IPS-18c (cell line): ENCODE results near the gene THRSP.
"Not testable (repeated sequence)": the region's sequence is repeated elsewhere in the genome, so short reads cannot be mapped to it uniquely, and the experiment has no call there.

ENCODE experiments used
- H3K4me3 ChIP-seq: 2 replicates; pipeline ENCODE4 v1.7.0; 2013; ENCODE audit warnings: low read depth, mild to moderate bottlenecking, low read length, moderate library complexity; ENCODE audit not compliant: insufficient read depth
- H3K9me3 ChIP-seq: one replicate; pipeline ENCODE4 v1.6.1; 2013; ENCODE audit warnings: mild to moderate bottlenecking, low read length, moderate library complexity; ENCODE audit not compliant: control insufficient read depth, insufficient read depth

Gene THRSP

DNA sequence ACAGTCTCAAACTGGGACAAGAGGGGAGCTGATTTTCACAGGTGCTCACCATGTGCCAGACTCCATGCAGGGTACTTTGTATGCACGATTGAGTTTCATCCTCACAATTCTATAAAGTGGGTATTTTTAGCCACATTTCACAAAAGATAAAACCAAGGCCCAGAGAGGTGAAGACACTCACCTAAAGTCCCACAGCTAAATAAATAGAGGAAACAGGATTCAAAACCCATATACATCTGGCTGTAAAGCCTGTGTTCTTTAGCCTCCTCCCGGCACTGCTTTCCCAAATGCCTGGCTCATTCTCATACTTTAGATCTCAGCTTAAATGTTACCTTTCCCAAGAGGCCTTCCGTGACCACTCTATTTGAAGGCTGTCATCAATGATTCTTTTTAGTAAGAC lies 27.3 kb upstream of the THRSP start:
- H3K4me3 ChIP-seq = no peak overlapping the region
- H3K9me3 ChIP-seq = no peaks in the 10 kb centered on the region

DNA sequence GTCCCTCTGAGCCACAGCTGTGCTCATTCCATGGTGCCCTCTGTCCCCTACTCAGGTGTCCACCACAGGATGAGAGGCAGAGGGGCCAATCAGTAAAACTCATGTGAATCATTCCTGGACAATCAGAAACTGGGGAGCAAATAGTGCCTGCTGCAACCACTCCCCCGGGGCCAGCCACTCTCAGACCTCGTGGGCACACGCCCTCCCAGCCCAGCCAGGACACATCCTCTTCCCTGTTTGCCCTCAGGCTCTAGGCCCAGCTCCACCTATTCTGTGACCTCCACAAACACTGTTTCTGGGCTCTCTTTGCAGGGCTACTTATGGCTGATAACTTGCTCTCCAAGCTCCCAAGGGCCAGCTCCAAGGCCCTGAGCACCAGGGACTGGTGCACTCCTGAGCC lies 26.6 kb upstream of the THRSP start:
- Histone ChIP-seq H3K4me3 (no peak overlapping the region), H3K9me3 (no peaks in the 10 kb centered on the region)

GRCh38 chr11:78037825-78038620 lies 25.6 kb upstream of the THRSP start:
- H3K4me3 ChIP-seq = no peak overlapping the region

DNA sequence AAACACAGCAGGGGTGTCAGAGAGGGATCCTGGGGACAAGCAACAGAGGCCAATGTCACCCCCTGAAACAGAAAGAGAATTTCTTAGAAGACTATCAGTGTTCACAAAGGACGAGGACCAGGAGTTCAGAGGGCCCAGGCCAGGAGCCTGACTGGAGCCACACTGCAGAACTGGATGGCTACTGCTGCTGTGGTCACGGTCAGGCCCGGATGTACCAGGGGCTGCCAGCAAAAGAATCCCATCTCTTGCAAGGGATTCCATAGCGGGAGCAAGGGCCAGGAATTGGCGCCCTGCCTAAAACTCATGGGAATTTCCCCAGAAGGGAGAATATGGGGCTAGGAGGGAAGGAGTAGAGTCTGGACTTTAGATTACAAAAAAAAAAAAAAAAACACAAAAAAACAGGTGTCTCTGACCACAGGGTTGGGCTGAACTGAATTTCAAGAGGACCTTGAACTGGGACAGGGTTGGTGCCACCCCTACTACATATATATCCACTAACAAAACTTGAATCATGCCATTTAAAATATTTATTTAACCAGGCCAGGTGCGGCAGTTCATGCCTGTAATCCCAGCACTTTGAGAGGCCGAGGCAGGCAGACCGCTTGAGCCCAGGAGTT lies 24.9 kb upstream of the THRSP start:
- H3K4me3 ChIP-seq = no peak overlapping the region

More at GRCh38 chr11:78037825-78038620, 25.6 kb upstream of the THRSP start:
- no peaks in the 10 kb centered on the region for H3K9me3 ChIP-seq

GRCh38 chr11:78039391-78039918 lies 24.2 kb upstream of the THRSP start:
- Histone ChIP-seq H3K4me3 (no peak overlapping the region), H3K9me3 (peaks cover 2% of the 10 kb centered on the region)

More for the DNA sequence above, 24.9 kb upstream of the THRSP start:
- peaks cover 2% of the 10 kb centered on the region for H3K9me3 ChIP-seq

- Histone ChIP-seq H3K9me3 (peaks cover 2% of the 10 kb centered on the region), H3K4me3 (no peak overlapping the region)
These were observed 23.6 kb upstream of the THRSP start for GRCh38 chr11:78039919-78040671.

GRCh38 chr11:78040691-78041379 lies 22.8 kb upstream of the THRSP start:
- no peak overlapping the region for H3K4me3 ChIP-seq
- peaks cover 2% of the 10 kb centered on the region for H3K9me3 ChIP-seq

GRCh38 chr11:78041380-78041719 lies 22.3 kb upstream of the THRSP start:
- H3K4me3 ChIP-seq, H3K9me3 ChIP-seq: not testable (repeated sequence)

DNA sequence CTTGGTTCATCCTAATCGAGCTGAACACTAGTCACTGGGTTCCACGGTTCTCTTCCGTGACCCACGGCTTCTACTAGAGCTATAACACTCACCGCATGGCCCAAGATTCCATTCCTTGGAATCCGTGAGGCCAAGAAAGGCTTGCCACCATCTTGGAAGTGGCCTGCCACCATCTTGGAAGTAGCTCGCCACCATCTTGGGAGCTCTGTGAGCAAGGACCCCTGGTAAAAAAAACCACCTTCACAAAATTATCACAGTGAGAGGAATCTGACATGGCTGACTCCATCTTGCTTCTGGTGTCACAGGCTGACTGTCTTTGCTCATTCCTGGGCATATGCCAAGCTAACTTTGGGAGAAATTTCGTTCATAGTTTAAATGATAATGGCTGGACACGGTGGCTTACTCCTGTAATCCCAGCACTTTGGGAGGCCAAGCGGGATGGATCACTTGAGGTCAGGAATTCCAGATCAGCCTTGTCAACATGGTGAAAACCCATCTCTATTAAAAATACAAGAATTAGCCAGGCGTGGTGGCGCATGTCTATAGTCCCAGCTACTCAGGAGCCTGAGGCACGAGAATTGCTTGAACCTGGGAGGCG lies 21.7 kb upstream of the THRSP start:
- peaks cover 2% of the 10 kb centered on the region for H3K9me3 ChIP-seq
- no peak overlapping the region for H3K4me3 ChIP-seq

GRCh38 chr11:78044706-78045105 lies 19.0 kb upstream of the THRSP start:
- H3K4me3 ChIP-seq = no peak overlapping the region
- peaks cover 2% of the 10 kb centered on the region for H3K9me3 ChIP-seq

DNA sequence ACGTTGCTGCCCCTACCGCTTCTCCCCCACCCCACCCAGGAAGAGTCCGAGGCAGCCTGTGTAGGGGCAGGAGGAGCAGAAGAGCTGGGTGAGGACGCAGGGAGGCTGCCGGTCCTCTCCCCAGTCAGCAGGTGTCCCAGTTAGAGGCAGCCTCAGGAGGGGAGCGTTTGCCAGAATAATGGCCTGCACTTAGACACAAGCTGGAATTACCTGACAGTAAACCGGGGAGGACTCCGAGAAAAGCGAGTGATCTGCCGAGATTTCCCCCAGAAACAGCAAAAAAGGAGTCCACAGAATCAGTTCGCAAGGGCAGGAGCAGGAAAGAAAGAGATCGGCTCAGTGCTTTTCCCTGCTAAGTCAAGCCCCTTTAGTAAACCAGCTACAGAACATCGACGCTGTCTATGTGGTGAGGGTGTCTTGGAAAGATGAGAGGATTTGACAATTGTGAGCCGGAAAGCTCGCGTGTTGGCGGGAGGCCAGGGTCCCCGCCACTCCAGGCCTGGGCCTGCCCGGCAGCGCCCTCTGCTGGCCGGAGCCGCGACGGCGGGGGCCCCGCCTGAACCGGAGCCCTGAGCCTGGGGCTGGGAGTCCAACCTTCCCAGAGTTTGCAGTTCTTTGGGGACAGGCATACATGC lies 17.7 kb upstream of the THRSP start:
- Histone ChIP-seq H3K4me3 (peak overlapping the region; percentile 2; the same call in 1 of the 2 replicates), H3K9me3 (peaks cover 2% of the 10 kb centered on the region)

GRCh38 chr11:78046486-78046854 lies 17.2 kb upstream of the THRSP start:
- Histone ChIP-seq H3K4me3 (no peak overlapping the region), H3K9me3 (peaks cover 2% of the 10 kb centered on the region)

GRCh38 chr11:78048561-78048960 lies 15.1 kb upstream of the THRSP start:
- H3K4me3 ChIP-seq = no peak overlapping the region
- peaks cover 1% of the 10 kb centered on the region for H3K9me3 ChIP-seq

- no peak overlapping the region for H3K4me3 ChIP-seq
These were observed 14.3 kb upstream of the THRSP start for GRCh38 chr11:78049348-78049747.

GRCh38 chr11:78050964-78051831 lies 12.5 kb upstream of the THRSP start:
- no peaks in the 10 kb centered on the region for H3K9me3 ChIP-seq
- no peak overlapping the region for H3K4me3 ChIP-seq

More at GRCh38 chr11:78049348-78049747, 14.3 kb upstream of the THRSP start:
- no peaks in the 10 kb centered on the region for H3K9me3 ChIP-seq

DNA sequence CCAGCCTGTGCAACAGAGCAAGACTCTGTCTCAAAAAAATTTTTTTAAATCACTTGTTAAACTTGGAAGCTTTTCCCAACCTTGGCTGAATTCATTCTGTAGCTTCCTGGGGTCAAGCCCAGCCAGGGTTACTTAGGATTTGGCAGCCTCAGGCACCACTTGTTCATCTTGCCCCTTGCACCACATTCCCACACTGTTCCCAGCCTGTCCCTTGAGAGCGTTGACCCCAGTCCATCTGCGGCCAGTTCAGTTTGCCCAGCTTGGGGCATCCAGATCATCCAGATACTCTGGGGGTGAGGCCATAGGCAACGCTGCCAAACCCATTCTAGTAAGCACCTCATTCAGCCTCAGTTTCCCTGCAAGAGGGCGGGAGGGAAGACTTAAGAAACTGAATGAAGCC lies 8.7 kb upstream of the THRSP start:
- no peaks in the 10 kb centered on the region for H3K9me3 ChIP-seq
- H3K4me3 ChIP-seq = no peak overlapping the region
